HG03108 (cell line): Measurements from ENCODE around the gene ZDHHC8.

ENCODE experiments used
- ATAC-seq: cut with Tn5 transposase; IDR thresholded peaks from one replicate; pipeline ENCODE4 v1.9.1; 2021; ENCODE audit warnings: moderate library complexity; ENCODE audit not compliant: unreplicated experiment

ZDHHC8 gene

DNA sequence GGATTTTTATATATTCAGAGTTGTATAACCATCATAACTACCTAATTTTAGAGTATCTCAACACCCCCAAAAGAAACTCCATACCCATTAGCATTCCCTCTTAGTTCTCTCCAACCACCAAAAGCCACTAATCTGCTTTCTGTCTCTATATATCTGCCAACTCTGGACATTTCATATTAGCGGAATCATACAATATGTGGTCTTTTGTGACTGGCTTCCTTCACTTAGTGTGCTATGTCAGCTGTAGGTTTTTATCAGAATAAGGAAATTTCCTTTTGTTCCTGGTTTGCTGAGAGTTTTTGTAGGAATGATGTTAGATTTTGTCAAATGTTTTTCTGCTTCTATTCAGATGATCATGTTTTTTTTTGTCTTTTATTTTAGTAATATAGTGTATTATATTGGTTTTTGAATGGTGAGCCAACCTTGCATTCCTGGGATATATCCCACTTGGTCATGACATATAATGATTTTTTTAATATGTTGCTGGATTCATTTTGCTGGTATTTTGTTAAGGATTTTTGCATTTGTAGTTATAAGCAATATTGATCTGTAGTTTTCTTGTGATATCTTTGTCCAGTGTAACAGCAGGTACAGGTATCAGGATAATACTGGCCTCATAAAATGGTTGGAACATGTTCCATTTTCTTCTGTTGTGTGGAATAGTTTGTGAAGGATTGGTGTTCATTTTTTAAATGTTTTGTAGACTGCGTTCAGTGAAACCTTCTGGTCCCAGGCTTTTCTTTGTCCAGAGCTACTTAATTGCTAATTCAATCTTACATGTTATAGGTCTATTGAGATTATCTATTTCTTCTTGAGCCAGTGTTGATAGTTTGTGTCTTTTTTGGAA lies 34.8 kb upstream of the ZDHHC8 start:
- no peak for ATAC-seq

DNA sequence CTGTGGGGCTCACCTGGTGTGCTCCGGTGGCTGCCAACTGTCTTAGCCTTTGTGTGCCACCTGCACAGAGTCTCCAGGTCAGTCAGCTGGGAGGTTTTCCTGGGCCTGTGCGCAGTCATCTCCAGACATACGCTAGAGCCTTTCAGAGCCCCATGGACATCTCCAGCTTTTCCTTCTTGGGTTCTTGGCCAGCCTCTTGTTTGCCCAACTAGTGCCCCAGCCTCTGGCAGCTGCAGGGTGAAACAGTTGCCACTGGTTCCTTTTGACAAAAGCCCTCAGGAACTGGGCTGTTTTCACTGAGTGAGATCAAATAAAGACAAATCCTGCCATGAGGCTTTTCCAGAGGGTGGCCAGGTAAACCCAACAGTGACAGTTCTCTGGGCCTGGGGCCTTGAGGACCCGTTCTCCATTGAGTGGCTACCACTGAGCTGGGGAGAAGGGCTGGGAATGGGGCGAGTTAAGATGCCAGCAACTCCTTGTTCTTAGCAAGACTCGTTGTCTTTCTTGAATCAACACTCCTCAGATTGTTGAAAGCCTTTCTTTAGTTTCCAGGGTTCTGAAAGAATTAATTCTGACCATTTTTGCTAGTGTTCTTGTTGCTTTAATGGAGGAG lies 32.4 kb upstream of the ZDHHC8 start:
- ATAC-seq = no peak

DNA sequence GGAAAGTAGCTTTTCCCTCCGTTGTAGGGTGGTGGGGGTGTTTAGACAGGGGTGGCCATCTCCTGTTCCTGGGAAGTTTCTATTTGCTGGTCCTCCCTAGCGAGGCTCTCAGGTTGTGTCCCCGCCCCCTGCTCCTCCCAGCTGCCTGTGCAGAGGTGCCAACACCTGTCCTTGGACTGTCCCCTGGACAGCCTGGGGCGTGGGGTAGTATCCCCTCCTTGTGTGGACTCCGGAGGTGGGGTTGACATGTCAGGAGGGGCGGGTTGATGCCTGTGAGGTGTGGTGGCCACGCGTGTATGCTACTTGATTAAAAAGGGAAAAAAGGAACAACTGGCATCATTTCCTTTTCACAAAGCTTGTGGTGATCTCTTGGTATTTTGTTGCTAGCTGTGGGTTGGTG lies 30.0 kb upstream of the ZDHHC8 start:
- ATAC-seq = no peak

DNA sequence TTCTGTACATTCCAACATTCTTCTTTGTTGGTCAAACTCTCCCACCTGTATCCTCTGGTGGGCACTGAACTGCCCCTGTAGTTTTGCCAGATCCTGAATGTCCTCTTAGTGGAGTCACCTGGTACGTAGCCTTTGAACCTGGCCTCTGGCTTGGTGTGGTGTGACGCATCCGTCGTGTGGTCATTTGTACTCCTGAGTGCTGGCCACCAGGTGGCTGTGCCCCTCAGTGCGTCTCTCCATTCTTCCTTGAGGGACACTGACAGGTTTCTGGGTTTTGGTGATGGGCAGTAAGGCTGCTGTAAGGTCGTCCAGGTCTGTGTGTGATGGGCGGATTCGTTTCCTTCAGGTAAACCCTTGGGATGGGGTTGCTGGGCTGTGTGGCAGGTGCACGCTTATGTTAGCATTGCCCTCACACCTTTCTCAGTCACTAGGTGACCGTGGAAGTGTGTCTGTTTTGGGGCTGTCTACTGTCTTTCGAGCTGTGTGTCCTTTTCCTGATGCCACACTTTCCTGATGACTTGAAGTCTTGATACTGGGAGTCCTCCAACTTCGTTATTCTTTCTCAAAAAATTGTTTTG lies 29.3 kb upstream of the ZDHHC8 start:
- no peak for ATAC-seq

DNA sequence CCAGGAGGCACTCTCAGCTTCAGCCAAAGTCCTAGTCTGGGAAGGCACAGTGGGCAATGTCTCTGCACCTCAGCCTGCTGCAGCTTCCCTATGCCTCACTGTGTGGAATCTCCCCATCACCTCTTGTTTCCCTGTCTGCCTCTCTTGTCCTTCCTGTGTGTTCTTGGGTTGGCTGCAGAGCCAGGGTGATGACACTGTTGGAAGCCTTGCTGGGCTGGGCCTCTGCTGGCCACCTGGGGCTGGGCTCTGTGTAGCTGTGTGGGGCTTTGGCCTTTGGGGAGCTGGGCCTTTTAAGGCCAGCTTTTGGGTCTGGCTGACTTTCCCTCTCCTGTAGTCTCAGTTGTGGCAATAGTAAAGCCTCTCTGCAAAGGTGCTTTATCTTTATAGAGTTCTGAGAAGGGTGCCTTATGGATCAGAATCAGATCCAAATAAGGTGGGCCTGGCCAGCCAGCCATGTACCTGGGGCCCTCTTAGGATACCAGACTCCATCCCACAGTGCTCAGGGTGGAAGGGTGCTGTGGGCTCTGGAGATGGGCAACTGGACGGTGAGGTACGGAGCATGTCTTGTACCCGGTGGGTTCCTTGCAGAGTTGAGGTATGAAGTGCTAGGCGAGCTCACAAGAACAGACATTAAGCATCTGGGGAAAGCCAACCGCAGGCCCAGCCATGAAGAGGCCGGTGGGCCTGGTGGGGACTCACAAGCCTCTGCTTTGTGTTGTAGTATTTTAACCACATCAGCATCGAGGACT lies 26.0 kb upstream of the ZDHHC8 start:
- ATAC-seq = no peak

DNA sequence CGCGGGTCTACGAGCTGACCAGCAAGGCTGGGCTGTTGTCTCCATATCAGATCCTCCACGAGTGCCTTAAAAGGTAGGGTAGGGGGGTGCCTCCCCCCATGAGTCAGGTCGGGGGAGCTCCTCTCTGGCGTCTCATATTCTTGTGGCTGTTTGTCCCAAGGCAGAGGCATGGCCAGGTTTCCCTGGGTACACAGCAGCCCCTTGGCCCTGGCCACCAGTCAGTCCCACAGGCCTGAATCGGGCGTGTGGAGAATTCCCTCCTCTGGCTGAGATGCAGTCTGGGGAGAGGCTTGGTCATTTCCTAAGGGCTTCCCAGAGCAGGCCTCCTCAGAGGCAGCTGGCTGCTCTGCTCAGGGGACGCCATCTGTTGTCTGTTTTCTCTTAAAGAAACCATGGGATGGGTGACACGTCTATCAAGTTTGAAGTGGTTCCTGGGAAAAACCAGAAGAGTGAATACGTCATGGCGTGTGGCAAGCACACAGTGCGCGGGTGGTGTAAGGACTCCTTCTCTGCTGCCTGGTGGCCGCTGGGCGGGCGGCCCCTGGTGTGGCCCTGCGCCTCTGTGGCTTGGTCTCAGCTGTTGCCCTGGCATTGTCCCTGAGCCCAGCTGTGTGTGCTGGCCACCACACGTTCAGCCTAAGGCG lies 25.3 kb upstream of the ZDHHC8 start:
- ATAC-seq = no peak

GRCh38 chr22:20106849-20107237 lies 24.8 kb upstream of the ZDHHC8 start:
- no peak for ATAC-seq

GRCh38 chr22:20107471-20107901 lies 24.1 kb upstream of the ZDHHC8 start:
- no peak for ATAC-seq

DNA sequence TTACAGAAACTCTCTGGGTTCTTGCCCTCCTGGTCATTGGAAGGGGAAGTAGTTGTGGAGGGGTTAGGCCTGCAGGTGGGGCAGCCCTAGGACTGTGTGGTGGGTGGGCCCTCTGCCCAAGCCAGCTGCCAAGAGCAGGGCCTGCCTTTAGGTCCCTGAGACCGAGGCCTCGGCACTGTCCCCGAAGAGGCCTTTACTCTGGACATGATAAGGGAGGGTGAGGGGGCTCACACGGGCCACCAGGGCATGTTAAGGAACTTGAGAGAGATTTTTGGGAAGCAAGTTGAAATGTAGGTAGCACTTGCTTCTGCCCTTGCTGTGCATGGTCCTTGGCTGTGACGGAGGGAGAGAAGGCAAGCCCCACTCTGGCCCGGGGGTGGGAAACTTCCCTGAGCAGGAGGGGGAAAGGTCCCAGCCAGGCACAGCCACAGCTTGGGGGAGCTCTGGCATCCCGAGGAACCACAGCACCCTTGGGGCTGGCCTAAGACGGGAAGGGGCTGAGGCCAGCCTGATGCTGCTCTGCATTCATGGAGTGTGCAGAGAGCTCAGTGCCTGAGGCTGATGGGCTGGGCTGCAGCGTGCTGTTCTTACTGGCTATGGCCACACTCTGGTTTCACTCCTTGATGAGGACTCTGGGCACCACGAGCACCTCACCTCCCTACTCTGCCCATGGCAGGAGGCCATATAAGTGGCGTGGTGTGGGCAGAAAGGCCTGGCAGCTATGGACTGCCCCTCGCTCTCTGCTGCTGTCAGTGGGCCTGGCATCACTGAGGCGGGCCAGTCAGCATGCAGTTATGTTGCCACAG lies 23.4 kb upstream of the ZDHHC8 start:
- no peak for ATAC-seq

- no peak for ATAC-seq
Measured at GRCh38 chr22:20108757-20109230, 22.8 kb upstream of the ZDHHC8 start.

DNA sequence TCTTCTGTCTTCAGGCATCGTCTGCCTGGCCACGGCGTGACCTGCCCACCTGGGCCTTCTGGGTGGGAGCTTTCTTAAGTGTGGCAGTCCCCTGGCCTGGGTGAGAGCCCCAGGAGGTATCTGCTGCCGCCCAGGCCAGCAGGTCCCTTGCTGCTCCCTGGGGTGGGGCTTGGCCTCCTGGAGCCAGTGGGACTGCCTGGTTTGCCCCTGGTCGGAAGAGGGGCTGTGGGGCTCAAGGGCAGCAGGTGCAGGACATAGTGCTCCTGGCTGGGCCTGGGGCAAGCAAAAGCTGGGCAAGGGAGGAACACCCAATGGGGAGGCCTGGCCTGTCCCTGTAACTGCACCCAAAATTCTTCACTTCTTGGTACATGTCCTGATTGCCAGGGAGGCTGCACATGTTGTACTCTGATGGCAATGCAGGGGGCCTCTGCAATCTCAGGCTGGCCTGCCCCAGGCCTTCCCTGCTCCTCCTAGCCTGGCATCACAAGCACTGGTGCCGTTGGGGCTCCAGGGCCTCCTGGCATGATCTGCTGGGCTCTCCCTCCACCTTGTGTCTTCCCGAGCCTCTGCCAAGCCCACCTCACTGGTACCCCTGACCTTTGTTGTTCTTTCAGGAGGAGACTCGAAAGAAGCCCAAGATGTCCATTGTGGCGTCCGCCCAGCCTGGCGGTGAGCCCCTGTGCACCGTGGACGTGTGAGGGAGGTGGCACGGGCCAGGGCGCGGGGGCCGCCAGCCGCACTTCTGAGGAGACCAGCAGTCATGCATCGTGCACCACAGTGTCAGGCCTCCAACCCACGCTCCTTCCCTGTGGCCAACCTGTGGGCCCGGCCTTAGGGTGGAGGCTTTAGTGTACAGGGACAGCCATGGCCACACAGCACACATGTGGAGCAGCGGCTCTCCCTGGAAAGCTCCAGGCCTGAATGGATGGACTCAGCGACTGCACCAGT lies 21.9 kb upstream of the ZDHHC8 start:
- ATAC-seq = no peak

DNA sequence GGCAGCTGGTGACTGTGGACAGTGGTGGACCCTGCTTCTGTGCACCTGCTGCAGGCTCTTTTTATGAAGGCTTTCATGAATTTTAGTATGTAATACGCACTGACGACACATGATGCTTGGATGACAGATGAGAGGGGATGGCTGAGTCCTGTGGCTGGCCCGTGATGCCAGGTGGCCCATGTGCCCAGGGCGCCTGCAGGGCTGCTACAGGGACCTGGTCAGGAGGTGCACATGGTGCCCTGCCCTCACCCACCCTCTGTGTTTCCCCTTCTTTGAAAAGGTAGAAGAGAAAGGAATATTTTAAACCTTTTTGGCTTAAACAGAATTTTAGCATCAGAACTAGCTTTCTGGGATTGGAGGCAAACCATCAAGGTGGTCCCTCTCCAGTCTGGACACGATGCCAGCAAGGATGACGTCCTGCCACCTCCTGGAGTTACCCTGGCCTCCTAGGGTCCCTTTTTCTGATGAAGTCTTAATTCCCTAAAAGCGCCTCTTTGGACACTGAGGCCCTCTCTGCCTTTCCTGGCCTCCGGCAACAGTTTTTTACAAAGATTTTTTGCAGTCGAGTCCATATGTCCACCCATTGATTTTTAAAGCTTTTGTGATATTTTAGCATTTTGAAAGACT lies 21.1 kb upstream of the ZDHHC8 start:
- ATAC-seq = no peak

DNA sequence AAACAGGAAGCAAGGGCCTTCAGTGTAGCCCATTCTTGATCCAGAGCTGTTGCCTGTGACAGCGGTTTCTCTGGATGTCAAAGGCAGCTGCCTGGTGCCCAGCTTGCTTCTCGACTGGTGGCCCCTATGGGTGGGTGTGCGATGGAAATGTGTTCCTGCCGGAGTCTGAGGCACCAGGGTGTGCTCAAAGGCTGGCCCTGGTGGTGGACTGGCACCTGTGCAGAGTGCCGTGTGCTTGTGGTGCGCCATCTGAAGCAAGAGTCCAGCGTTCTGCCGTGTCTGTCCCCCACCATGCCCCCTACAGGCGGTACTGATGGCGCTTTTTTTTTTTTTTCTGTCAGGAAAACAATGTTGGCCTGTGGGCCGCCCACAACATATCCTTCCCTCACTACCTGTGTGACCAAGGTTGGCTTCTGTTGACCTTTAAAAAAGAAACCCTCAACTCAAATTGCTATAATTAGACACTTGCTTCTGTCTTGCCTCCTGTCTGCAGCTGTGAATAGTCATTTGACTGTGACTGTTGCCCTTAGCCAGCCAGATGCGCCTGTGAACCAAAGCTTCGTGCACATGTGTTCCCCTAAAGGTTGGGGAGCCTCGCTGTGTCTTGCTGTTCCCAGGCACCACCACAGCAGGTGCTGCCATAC lies 20.4 kb upstream of the ZDHHC8 start:
- no peak for ATAC-seq

- ATAC-seq = no peak
Measured at GRCh38 chr22:20111689-20112622, 19.6 kb upstream of the ZDHHC8 start.

DNA sequence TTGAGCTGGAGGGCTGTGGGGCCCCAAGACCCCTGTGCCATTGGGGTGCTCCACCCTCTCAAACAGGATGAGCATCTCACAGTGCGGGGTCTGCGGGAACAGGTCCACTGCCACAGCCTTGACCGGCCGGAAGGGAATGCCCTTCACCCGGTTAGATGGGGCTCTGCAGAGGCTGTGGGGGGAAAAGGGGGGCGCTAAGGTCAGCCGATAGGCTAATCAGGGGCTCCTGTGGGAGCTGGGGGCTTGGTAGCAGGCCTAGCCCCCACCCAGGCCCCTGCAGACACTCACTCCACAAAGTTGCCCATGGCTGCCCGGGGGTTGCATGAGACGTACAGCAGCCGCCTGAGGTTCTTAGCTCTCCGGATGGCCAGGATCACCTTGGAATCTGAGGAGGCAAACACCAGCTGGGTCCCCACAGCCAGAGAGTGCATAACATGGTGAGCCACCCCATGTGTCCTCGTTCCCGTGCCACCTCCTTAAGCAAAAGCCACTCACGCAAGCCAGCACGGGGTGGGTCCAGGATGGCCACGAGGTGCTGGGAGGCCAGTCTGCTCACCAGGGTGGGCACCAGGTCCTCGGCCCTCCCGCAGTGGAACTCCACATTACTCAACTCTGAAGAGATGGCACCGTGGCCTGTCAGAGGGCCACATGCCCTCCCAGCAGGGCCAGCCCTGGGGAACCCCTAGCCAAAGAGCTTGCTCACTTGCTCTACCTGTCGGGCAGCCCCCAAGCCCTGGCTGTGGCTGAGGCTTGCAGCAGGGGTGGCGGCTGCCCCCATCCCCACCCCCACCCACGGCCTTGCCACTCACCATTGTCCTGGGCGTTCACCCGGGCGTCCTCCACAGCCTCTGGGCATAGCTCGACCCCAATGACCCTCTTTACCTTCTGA lies 18.7 kb upstream of the ZDHHC8 start:
- no peak for ATAC-seq
